Gastroesophageal sphincter (tissue), 4 donors: ENCODE measurements around the gene LMTK2. TPM values are rescaled to one million over a fixed set of nuclear protein-coding genes. Genes with fewer than 3 reads are reported as not detected.

Source experiments
- ATAC-seq: fragments of 150-250 bp; one replicate; pipeline ENCODE4 v1.9.1; 2016; ENCODE audit warnings: mild to moderate bottlenecking, moderate library complexity
- H3K27ac ChIP-seq, 4 donors: fragments of 200-600 bp; sonication (generic) in 3 of 4; 1 replicate in 3 of 4; 2 replicates in 1 of 4; pipeline ENCODE4 v1.5.1; 2016 to 2019
- H3K27me3 ChIP-seq: fragments of 200-600 bp; sonication (generic); one replicate; pipeline ENCODE4 v1.5.1; 2019
- H3K36me3 ChIP-seq, 2 donors: fragments of 200-600 bp; sonication (generic); one replicate each; pipeline ENCODE4 v1.5.1; 2019; ENCODE audit warnings: control low read depth in 1 of 2
- H3K4me1 ChIP-seq, 3 donors: fragments of 200-600 bp; sonication (generic); 1 replicate in 2 of 3; 2 replicates in 1 of 3; pipeline ENCODE4 v1.5.1; 2016 to 2019; ENCODE audit warnings: control low read depth in 2 of 3
- H3K4me3 ChIP-seq, 2 donors: fragments of 200-600 bp; sonication (generic); one replicate each; pipeline ENCODE4 v1.5.1; 2019; ENCODE audit warnings: mild to moderate bottlenecking in 1 of 2, moderate library complexity in 1 of 2
- H3K9me3 ChIP-seq, 3 donors: fragments of 200-600 bp; sonication (generic); one replicate each; pipeline ENCODE4 v1.5.1; 2017 to 2019; ENCODE audit warnings: control low read depth in 2 of 3
- CTCF ChIP-seq, 4 experiments: fragments of 200-600 bp in 2 of 4; fragments of 450-650 bp in 2 of 4; sonication (generic) in 1 of 4; IDR thresholded peaks; one replicate each; pipeline ENCODE4 v1.5.1; 2017 to 2019; ENCODE audit warnings: antibody characterized with exemption in 4 of 4, mild to moderate bottlenecking in 2 of 4, moderate library complexity in 2 of 4
- EP300 ChIP-seq: sonication (generic); formaldehyde crosslinking; IDR thresholded peaks from one replicate; pipeline ENCODE4 v1.6.1; 2017; ENCODE audit warnings: antibody characterized with exemption, mild to moderate bottlenecking
- POLR2A ChIP-seq, 2 donors: fragments of 450-650 bp; IDR thresholded peaks; one replicate each; pipeline ENCODE4 v1.6.1; 2017; ENCODE audit warnings: antibody characterized with exemption in 2 of 2, mild to moderate bottlenecking in 2 of 2, moderate library complexity in 1 of 2
- POLR2AphosphoS5 ChIP-seq: sonication (generic); formaldehyde crosslinking; IDR thresholded peaks from one replicate; pipeline ENCODE4 v1.6.1; 2017; ENCODE audit warnings: antibody characterized with exemption
- WGBS, 2 donors: methylation state at CpG; one replicate each; pipeline ENCODE4 v1.1.5; 2018; ENCODE audit warnings: low coverage in 1 of 2; 5-methylcytosine and 5-hydroxymethylcytosine counted together
- total RNA-seq, 4 donors: library from RNA; depleted of rRNA; stranded (reverse); fragments of >200 nt; gene quantifications; one replicate each; pipeline ENCODE4 v1.1.0, GENCODE V29; 2016

The LMTK2 gene
- total RNA-seq, 4 donors from 2014 or later: 16.0 to 34.5 (median 22.1) TPM

GRCh38 chr7:98128346-98128745 lies 21.7 kb downstream of the LMTK2 start:
- H3K4me1 ChIP-seq: peaks cover 0 to 16% (median 0%) of the 10 kb centered on the region in 3 donors
- TF ChIP-seq EP300 (no peak), CTCF (IDR thresholded peaks at IDR 0.05) (no peak), POLR2A (IDR thresholded peaks at IDR 0.05) (no peak), POLR2AphosphoS5 (no peak)
- no peaks in the 10 kb centered on the region for H3K27me3 ChIP-seq
- no peaks in the 10 kb centered on the region for H3K9me3 ChIP-seq
- ATAC-seq: no peak
- H3K36me3 ChIP-seq: no peaks in the 10 kb centered on the region
- no peak overlapping the region for H3K4me3 ChIP-seq
- H3K27ac ChIP-seq: no peak overlapping the region
- 90 to 100% methylated on average over 2 to 5 of the region's 8 CpGs for WGBS, 2 donors

GRCh38 chr7:98130959-98131358 lies 24.3 kb downstream of the LMTK2 start:
- Histone ChIP-seq H3K27me3 (no peaks in the 10 kb centered on the region), H3K27ac (no peak overlapping the region), H3K4me3 (no peak overlapping the region), H3K4me1 (peaks cover 0 to 22% (median 0%) of the 10 kb centered on the region in 3 donors), H3K9me3 (no peaks in the 10 kb centered on the region), H3K36me3 (no peaks in the 10 kb centered on the region)
- 61 to 64% methylated on average over 4 of the region's 4 CpGs for WGBS, 2 donors
- ATAC-seq: no peak
- TF ChIP-seq POLR2AphosphoS5: no peak
- no peak for TF ChIP-seq EP300
- no peak for TF ChIP-seq CTCF (IDR thresholded peaks at IDR 0.05)
- no peak for TF ChIP-seq POLR2A (IDR thresholded peaks at IDR 0.05)

- Histone ChIP-seq H3K4me1 (peaks cover 0 to 22% (median 0%) of the 10 kb centered on the region in 3 donors), H3K36me3 (peaks cover 0 to 11% of the 10 kb centered on the region in 2 donors), H3K27ac (no peak overlapping the region), H3K4me3 (no peak overlapping the region), H3K27me3 (no peaks in the 10 kb centered on the region), H3K9me3 (no peaks in the 10 kb centered on the region)
- TF ChIP-seq EP300 (no peak), POLR2AphosphoS5 (no peak), CTCF (IDR thresholded peaks at IDR 0.05) (no peak), POLR2A (IDR thresholded peaks at IDR 0.05) (no peak)
- WGBS, 2 donors: 80 to 83% methylated on average over 2 to 4 of the region's 4 CpGs
- ATAC-seq: no peak
Observed at GRCh38 chr7:98133181-98133580, 26.5 kb downstream of the LMTK2 start.

- Histone ChIP-seq H3K27ac (no peak overlapping the region), H3K27me3 (no peaks in the 10 kb centered on the region), H3K9me3 (no peaks in the 10 kb centered on the region), H3K36me3 (peaks cover 0 to 17% of the 10 kb centered on the region in 2 donors), H3K4me3 (no peak overlapping the region), H3K4me1 (peaks cover 0 to 22% (median 0%) of the 10 kb centered on the region in 3 donors)
- no peak for ATAC-seq
- 83 to 86% methylated on average over 2 to 4 of the region's 4 CpGs for WGBS, 2 donors
- TF ChIP-seq CTCF (IDR thresholded peaks at IDR 0.05) (no peak), POLR2AphosphoS5 (no peak), EP300 (no peak), POLR2A (IDR thresholded peaks at IDR 0.05) (no peak)
Observed at GRCh38 chr7:98133621-98134303, 27.1 kb downstream of the LMTK2 start.
